CD4-positive, alpha-beta T cell treated with Interleukin-6 for 4 hours (primary cell): ENCODE results near the gene OR8G5.
"Not testable (repeated sequence)": the region's sequence is repeated elsewhere in the genome, so short reads cannot be mapped to it uniquely, and the experiment has no call there.

ENCODE experiments used
- DNase-seq: peaks from one replicate; pipeline ENCODE4 v3.0.0-alpha.2; 2020; ENCODE audit warnings: mixed read lengths

Gene OR8G5, protein sequence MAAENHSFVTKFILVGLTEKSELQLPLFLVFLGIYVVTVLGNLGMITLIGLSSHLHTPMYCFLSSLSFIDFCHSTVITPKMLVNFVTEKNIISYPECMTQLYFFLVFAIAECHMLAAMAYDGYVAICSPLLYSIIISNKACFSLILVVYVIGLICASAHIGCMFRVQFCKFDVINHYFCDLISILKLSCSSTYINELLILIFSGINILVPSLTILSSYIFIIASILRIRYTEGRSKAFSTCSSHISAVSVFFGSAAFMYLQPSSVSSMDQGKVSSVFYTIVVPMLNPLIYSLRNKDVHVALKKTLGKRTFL

DNA sequence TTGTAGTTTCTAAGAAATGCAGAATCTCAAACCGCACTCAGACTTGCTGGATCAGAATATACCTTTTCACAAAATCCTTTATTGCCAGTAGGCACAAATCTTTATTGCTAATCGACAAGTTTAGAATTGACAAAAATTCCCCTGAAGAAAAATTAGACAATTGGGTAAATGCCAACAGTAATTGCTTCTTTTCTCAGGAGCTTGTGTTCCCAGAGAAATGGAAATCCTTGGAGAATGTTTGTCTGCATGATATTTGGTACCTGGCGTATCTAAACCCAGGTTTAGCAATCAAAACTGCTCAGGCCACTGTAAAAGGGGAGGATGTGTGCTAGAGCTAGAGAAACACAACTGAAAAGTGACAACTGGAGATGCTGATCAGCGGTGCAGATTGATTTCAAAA, at the start of gene OR8G5:
Gene OR8G5, plus strand, starts transcription at position 301 of the 400 bp plus-strand sequence. CDS start 8,556 bp downstream, outside the sequence.
- no peak for DNase-seq

DNA sequence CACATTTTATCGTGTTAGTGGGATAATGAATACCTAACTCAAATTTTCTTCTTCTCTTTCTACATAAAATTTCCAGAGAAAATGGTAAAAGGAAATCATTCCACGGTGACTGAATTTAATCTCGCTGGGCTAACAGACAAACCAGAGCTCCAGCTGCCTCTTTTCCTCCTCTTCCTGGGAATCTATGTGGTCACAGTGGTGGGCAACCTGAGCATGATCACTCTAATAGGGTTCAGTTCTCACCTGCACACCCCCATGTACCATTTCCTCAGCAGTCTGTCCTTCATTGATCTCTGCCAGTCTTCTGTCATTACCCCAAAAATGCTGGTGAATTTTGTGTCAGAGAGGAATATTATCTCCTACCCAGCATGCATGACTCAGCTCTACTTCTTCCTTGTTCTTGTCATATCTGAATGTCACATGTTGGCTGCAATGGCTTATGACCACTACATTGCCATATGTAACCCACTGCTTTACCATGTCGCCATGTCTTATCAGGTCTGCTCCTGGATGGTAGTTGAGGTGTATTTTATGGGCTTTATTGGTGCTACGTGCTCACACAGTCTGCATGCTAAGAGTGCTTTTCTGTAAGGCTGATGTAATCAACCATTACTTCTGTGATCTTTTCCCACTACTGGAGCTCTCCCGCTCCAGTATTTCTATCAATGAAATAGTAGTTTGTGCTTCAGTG, 48.9 kb upstream of the OR8G5 start:
- no peak for DNase-seq

DNA sequence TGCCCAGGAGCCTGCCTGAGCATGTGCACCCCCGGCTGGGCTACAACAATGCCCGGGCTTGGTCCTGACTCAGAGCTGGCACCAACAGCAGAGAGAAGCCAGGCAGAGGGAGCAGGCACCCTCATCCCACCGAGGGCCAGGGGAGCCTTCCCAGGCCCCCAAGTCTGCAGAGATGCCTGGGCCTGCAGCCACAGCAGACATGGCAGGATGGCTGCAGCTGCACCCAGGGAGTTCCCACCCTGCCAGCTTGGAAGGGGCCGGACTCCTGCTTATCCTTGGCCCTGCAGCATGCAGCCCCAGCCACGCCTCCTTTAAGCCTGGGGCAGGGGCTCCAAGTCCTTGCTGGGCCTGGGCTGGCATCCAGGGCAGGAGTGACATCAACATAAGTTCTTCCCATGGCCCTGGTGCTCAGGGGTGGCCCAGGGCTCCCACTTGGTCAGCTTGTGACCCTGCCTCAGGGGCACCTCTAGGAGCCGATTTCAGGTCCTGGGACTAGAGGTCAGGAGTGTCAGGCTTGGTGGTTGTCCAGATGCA, 46.3 kb upstream of the OR8G5 start:
- no peak for DNase-seq

DNA sequence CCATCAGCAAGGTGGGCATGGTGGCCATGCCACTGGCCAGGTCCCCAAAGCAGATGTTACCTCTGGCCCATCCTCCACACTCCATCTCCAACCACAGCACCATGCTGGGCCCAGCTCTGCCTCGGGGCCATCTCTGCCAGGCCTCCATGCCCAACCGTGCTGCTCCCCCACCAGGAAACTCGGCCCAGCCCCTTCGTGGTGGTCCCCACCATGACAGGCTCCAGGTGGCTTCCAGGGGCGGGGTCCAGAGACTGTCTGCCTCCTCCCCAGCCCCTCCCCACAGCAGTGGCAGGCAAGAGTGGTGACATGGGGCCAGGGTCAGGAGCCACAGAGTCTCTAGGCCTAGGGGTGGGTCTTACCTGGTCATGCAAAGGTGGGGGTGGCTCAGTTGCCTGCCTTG, 45.8 kb upstream of the OR8G5 start:
- no peak for DNase-seq

DNA sequence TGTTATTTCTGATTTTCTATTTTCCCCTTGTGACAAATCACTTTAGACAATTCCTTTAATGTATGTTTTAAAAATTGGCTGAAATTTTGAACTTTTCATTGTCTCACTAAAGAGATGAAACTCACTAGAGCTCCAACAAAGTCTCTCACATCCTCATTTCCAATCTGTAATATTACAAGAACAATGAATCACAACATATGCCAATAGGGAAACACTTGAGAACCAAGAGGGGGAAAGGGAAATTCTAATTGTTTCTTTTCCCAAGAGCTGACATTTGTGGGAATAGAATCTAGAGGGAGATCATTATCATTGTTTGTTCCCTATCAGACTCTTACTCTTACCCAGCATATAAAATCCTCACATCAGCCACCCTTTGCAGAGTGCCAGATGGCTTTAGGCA, 44.9 kb upstream of the OR8G5 start:
- DNase-seq, result no peak

DNA sequence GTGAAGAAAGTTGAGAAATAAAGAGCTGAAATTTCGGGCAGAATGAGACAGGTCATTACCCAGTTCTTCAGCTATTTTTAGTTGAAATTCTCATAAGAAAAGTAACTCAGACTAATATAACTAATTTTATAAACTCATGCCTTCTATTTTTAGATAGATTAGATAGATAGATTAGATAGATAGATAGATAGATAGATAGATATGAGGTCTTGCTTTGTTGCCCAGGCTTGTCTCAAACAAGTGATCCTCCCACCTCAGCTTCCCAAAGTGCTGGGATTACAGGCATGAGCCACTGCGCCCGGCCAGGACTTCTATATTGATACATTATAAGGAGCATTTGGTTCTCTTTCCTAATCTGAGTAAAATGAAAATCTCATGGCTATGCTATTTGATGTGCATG, 42.1 kb upstream of the OR8G5 start:
- DNase-seq, result no peak

DNA sequence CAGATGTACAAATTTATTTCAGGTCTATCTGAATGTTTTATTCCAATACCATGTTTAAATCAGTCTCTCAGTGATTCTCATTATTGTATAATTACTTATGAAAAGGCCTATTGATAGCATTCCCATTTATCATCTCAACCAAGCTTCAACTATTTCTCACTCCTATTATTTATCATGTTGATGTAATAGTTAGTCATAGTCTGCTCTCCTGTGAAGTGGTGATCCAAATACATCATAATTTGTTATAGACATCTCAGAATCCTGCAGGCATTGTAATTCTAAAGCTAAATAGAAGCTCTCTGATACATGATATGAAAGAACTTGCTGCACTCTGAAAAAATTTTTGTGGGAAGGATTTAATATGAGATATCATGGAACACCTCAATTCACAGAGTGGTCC, 37.0 kb upstream of the OR8G5 start:
- DNase-seq, result no peak

DNA sequence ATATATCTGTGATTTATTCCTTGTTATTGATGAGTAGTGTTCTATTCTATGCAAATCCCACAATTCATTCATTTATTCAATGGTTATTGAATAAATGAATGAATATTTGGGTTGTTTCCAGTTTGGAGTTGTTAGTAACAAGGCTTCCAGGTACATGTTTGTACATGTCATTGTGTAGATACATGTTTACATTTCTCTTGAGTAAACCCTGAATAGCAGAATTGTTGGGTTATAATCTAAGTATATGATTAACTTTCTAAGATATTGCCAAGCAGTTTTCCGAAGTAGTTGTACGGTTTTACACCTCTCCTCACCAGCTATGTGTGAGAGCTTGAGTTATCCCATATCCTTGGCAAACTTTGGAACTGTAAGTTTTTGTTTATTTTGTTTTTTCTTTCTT, 33.8 kb upstream of the OR8G5 start:
- no peak for DNase-seq

DNA sequence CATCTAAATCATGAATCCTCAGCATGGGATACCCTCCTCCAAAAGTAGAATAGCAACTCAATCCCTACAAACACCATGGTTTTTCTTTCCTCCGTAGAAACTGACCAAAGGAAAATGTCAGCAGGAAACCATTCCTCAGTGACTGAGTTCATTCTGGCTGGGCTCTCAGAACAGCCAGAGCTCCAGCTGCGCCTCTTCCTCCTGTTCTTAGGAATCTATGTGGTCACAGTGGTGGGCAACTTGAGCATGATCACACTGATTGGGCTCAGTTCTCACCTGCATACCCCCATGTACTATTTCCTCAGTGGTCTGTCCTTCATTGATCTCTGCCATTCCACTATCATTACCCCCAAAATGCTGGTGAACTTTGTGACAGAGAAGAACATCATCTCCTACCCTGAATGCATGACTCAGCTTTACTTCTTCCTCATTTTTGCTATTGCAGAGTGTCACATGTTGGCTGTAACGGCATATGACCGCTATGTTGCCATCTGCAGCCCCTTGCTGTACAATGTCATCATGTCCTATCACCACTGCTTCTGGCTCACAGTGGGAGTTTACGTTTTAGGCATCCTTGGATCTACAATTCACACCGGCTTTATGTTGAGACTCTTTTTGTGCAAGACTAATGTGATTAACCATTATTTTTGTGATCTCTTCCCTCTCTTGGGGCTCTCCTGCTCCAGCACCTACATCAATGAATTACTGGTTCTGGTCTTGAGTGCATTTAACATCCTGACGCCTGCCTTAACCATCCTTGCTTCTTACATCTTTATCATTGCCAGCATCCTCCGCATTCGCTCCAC, 31.4 kb upstream of the OR8G5 start:
- not testable (repeated sequence) for DNase-seq

DNA sequence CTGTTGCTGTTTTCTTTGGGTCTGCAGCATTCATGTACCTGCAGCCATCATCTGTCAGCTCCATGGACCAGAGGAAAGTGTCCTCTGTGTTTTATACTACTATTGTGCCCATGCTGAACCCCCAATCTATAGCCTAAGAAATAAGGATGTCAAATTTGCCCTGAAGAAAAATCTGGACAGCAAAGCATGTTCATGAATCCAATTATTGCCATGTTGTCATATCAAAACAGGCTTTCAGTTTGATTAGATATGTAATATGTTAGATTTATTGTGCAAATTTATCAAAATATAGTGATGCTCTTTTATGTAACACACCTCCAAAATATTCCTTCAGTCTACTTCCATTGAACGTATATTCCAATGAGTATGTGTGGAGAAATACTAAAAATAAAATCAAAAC, 30.7 kb upstream of the OR8G5 start:
- no peak for DNase-seq

DNA sequence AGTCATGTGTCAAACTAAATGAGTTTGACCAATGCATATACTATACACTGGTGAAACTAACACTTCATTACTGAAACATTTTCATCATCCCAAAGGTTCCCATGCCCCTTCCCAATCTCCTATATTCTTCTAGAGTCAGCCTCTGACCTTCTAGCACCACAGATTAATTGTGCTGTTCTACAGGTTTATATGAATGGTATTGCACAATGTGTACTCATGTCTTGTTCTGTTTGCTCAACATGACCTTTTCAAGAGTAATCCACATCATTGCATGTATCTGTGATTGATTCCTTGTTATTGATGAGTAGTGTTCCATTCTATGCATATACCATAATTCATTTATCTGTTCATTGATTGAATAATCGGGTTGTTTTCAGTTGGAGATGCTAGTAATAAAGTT, 22.8 kb upstream of the OR8G5 start:
- DNase-seq, result no peak

DNA sequence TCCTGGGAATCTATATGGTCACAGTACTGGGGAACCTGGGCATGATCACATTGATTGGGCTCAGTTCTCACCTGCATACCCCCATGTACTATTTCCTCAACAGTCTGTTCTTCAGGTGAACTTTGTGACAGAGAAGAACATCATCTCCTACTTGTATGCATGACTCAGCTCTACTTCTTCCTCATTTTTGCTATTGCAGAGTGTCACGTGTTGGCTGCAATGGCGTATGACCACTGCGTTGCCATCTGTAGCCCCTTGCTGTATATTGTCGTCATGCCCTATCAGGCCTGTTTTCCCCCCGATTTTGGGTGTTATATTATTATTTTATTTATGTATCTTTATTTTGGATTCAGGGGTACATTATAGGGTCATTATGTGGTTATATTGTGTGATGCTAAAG, 17.7 kb upstream of the OR8G5 start:
- DNase-seq, result no peak

DNA sequence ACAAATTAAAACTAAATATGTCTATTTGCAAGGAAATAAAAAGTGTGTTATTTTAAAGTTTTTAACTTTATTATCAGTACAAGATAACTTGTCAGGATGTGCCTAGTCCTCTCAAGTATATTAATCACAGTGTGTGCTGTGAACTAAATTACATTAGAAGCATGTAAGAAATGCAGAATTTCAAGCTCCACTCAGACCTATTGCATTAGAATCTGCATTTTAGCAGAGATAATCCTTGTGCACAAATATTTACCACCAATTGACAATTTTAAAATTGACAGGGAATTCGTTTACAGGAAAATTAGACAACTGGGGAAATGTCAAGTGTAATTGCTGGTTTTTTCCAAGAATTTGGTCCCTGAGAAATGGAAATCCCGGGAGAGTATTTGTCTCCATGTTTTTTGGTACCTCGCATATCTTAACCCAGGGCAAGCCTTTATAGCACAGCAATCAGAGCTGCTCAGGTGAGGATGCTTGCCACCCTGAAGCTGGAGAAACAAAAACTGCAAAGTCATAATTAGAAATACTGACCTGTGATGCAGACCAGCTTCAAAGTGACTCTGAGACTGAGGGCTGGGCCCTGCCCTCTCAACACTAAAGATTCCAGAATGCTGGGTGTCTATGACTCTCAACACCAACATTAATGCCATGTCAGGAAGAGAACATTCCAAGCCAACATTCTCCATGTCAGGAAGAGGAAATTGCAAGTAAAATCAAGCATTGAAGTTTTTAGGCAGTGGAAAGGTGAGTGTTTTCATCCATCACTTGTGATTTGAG, 15.4 kb upstream of the OR8G5 start, which contains the start of gene OR8G1:
Gene OR8G1, plus strand, starts transcription at position 475 of the 777 bp plus-strand sequence. CDS start 8,581 bp downstream, outside the sequence.
- no peak for DNase-seq

DNA sequence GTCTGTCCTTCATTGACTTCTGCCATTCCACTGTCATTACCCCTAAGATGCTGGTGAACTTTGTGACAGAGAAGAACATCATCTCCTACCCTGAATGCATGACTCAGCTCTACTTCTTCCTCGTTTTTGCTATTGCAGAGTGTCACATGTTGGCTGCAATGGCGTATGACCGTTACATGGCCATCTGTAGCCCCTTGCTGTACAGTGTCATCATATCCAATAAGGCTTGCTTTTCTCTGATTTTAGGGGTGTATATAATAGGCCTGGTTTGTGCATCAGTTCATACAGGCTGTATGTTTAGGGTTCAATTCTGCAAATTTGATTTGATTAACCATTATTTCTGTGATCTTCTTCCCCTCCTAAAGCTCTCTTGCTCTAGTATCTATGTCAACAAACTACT, 6.3 kb upstream of the OR8G5 start:
- DNase-seq, result not testable (repeated sequence)

DNA sequence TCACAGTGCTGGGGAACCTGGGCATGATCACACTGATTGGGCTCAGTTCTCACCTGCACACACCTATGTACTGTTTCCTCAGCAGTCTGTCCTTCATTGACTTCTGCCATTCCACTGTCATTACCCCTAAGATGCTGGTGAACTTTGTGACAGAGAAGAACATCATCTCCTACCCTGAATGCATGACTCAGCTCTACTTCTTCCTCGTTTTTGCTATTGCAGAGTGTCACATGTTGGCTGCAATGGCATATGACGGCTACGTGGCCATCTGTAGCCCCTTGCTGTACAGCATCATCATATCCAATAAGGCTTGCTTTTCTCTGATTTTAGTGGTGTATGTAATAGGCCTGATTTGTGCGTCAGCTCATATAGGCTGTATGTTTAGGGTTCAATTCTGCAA, 8.9 kb downstream of the OR8G5 start:
- not testable (repeated sequence) for DNase-seq

DNA sequence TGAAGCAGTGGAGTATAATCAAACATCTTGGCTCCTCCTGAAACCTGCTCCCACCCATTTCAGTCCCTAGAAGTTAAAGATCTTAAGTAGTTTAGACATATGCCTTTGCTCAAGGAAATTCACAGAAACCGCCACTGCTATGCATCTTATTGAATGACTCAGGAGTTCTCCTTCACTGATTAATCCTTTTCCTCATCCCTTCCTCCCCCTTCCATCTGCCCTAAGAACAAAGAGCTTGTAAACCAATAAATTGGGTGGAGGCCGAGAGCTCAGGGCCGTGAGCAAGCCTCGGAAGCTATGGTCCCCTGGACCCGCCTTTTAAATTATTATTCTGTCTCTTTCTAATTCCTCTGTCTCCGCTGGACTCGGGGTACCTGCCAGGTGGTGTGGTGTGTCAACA, 14.7 kb downstream of the OR8G5 start:
- DNase-seq, result not testable (repeated sequence)

DNA sequence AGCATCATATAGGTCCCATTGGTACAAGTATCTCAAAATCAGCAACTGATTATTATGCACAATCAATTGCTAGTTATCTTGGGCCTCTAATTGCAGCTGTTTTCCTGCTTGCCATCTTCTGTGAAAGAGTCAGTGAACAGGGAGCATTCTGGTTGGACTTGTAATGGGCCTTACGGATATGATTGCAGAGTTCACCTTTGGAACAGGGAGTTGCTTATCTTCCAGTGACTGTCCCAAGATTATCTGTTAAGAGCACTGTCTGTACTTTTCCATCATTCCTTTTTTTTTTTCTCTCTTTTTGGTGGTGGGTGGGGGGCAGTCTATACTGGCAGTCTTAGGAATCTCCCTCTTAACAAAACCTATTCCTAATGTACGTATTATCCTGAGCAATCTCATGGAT, 17.8 kb downstream of the OR8G5 start:
- DNase-seq, result no peak

DNA sequence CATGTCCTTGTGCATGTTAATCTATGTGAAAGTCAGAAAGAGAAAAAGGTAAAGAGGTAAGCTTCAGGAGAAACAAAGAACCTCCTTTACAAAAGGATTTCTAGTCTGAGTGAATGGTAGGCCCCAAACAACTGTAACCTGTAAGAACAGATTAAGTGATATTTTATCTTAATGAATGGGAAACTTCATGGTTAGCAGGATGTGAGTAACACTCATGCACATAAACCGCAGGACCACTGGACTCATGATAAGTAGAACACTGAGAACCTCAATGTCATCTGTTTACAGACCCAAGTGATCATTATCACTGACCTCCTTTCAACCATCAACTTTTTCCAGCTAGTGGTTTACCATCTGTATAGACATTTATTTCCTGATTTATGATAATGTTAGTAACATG, 19.9 kb downstream of the OR8G5 start:
- no peak for DNase-seq

DNA sequence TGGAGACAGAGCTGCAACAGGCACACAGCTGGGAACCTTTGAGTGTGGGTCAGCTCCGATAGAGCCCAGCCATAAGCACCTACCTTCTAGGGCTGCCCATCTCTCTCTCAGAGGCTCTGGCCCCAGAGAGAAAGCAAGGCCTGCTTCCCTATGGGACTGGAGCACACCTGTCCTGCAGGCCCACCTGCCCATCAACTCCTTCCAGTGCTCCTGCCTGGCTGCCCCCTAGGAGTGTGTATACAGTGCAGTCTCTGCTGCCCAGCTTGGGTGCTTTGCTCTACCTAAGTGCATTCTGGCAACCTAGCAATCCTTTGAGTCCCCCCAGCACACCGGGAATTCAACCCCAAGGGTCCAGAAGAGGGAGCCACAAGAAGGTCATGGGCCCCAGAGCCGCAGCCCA, 21.0 kb downstream of the OR8G5 start:
- no peak for DNase-seq

DNA sequence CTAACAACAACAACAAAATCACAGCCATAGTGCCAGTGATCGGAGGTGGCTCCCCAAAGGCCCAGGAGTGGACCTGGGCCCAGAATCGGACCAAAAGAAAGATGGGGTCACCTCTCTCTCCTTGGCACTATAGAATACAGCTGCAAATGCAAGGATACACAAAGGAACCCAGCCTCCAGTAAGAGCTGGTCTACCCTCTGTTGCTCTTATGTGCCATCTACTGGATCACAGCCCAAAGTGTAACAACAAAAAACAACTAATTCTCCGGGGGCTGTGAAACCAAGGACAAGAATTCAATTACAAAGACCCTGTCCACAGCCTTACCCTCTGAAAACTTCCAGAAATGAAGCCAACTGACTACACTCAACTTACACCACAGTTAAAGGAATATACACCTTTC, 21.6 kb downstream of the OR8G5 start:
- DNase-seq, result no peak

DNA sequence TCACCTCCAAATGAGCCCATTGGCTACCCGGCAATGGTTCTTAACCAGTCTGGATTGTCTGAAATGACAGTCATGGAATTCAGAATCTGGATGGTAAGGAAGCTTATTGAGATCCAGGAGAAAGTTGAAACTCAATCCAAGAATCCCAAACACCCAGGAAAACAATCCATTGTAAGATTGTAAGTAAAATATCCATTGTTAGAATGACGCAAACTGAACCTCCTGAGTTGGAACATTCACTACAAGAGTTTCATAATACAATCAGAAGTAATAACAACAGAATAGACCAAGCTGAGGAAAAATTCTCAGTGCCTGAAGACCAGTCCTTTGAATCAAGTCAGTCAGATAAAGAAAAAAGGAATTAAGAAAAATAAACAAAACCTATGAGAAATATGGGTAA, 22.1 kb downstream of the OR8G5 start:
- DNase-seq, result no peak

DNA sequence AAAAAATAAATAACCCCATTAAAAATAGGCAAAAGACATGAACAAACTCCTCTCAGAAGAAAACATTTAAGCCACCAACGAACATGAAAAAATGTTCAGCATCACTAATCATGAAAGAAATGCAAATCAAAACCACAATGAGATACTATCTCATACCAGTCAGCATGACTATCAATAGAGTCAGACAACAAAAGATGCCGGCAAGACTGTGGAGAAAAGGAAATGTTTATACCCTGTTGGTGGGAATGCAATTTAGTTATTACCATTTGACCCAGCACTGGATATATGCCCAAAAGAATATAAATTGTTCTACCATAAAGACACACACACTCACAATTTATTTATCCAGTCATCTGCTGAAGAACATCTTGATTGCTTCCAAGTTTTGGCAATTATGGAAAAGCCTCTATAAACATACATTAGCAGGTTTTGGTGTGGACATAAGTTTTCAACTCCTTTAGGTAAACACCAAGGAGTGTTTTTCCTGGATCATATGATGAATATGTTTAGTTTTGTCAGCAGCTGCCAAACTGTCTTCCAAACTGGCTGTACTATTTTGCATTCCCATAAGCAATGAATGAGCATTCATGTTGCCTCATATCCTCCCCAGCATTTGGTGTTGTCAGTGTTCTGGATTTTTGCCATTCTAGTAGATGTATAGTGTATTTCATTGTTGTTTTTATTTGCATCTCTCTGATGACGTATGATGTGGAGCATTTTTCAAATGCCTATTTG, 29.6 kb downstream of the OR8G5 start:
- no peak for DNase-seq
